Sigmoid colon (tissue), 7 donors: Measurements from ENCODE around the gene LRP8. TPM values are rescaled to one million over a fixed set of nuclear protein-coding genes. Genes with fewer than 3 reads are reported as not detected.
A peak's percentile ranks its signal among the peaks of the same experiment; 100 is the strongest.

Experiments used
- DNase-seq: peaks from one replicate; pipeline ENCODE4 v3.0.0-alpha.2; 2019
- H3K27ac ChIP-seq, 4 donors: fragments of 200-600 bp; sonication (generic); one replicate each; pipeline ENCODE4 v1.5.1; 2016 to 2019; ENCODE audit warnings: mild to moderate bottlenecking in 1 of 4
- H3K27me3 ChIP-seq, 3 donors: fragments of 200-600 bp; sonication (generic); one replicate each; pipeline ENCODE4 v1.5.1; 2019; ENCODE audit warnings: mild to moderate bottlenecking in 1 of 3
- H3K36me3 ChIP-seq, 4 donors: fragments of 200-600 bp; sonication (generic); one replicate each; pipeline ENCODE4 v1.5.1; 2016 to 2019
- H3K4me1 ChIP-seq, 4 donors: fragments of 200-600 bp; sonication (generic); one replicate each; pipeline ENCODE4 v1.5.1; 2017 to 2019
- H3K4me3 ChIP-seq, 4 donors: fragments of 200-600 bp; sonication (generic); one replicate each; pipeline ENCODE4 v1.5.1; 2017 to 2019; ENCODE audit warnings: mild to moderate bottlenecking in 2 of 4, moderate library complexity in 1 of 4
- H3K9me3 ChIP-seq, 4 donors: fragments of 200-600 bp in 3 of 4; sonication (generic) in 3 of 4; one replicate each; pipeline versions ENCODE4 v1.5.1 to v1.6.1; 2013 to 2019
- CTCF ChIP-seq, 4 experiments: fragments of 450-650 bp in 3 of 4; fragments of 200-600 bp in 1 of 4; IDR thresholded peaks; one replicate each; pipeline ENCODE4 v1.5.1; 2016 to 2019; ENCODE audit warnings: antibody characterized with exemption in 4 of 4, mild to moderate bottlenecking in 3 of 4, moderate library complexity in 2 of 4
- EP300 ChIP-seq, 4 donors: sonication (generic); formaldehyde crosslinking; IDR thresholded peaks; one replicate each; pipeline ENCODE4 v1.6.1; 2017; ENCODE audit warnings: antibody characterized with exemption in 4 of 4
- POLR2A ChIP-seq, 2 donors: fragments of 450-650 bp; IDR thresholded peaks; one replicate each; pipeline ENCODE4 v1.6.1; 2016; ENCODE audit warnings: antibody characterized with exemption in 2 of 2, mild to moderate bottlenecking in 2 of 2, moderate library complexity in 2 of 2
- POLR2AphosphoS5 ChIP-seq, 4 donors: sonication (generic); formaldehyde crosslinking; IDR thresholded peaks; one replicate each; pipeline ENCODE4 v1.6.1; 2017; ENCODE audit warnings: antibody characterized with exemption in 4 of 4
- WGBS, 2 donors: extraction: QIAGEN DNeasy Blood & Tissue Kit; methylation state at CpG; one replicate each; pipeline ENCODE4 v1.1.7; 2013; 5-methylcytosine and 5-hydroxymethylcytosine counted together
- intact Hi-C: fragments of 100-400 bp; cut with DNase I; formaldehyde crosslinking; loops from one replicate; pipeline ENCODE4 v1.15.1; 2023
- polyA plus RNA-seq, 3 donors: library from polyadenylated mRNA; stranded (reverse); fragments of 200-250 nt; gene quantifications; one replicate each; pipeline ENCODE4 v1.2.3, GENCODE V29; 2013
- total RNA-seq, 4 donors: library from RNA; depleted of rRNA; stranded (reverse); fragments of >200 nt; gene quantifications; one replicate each; pipeline ENCODE4 v1.1.0, GENCODE V29; 2016
- donor health status: healthy with polysubstance abuse.
- donor health status: Bipolar disorder and iron deficiency.
- donor health status: healthy.

The LRP8 gene
- total and polyA plus RNA-seq, 7 donors, result 0.69 to 7.8 (median 1.2) TPM

GRCh38 chr1:53335661-53336060 lies 7.8 kb upstream of the LRP8 start:
- TF ChIP-seq CTCF (IDR thresholded peaks at IDR 0.05) (no peak), POLR2A (IDR thresholded peaks at IDR 0.05) (no peak)
- Histone ChIP-seq H3K9me3 (no peaks in the 10 kb centered on the region), H3K4me3 (no peak overlapping the region), H3K27ac (no peak overlapping the region), H3K36me3 (no peaks in the 10 kb centered on the region), H3K4me1 (no peaks in the 10 kb centered on the region), H3K27me3 (no peaks in the 10 kb centered on the region)
- 96 to 100% methylated on average over 1 of the region's 1 CpG for WGBS, 2 donors
- DNase-seq, result no peak
- intact Hi-C loops, result no loop called here

- H3K27ac ChIP-seq, result no peak overlapping the region
- H3K4me3 ChIP-seq, result no peak overlapping the region
- 61 to 74% methylated on average over 9 of the region's 9 CpGs for WGBS, 2 donors
- no peaks in the 10 kb centered on the region for H3K36me3 ChIP-seq
- no peaks in the 10 kb centered on the region for H3K27me3 ChIP-seq
- no peaks in the 10 kb centered on the region for H3K4me1 ChIP-seq
- TF ChIP-seq POLR2A (IDR thresholded peaks at IDR 0.05) (no peak), CTCF (IDR thresholded peaks at IDR 0.05) (no peak), POLR2AphosphoS5 (IDR thresholded peaks at IDR 0.05) (no peak), EP300 (IDR thresholded peaks at IDR 0.05) (no peak)
- intact Hi-C loops, result no loop called here
- H3K9me3 ChIP-seq, result no peaks in the 10 kb centered on the region
- DNase-seq, result no peak
Observed at GRCh38 chr1:53334781-53335180, 6.9 kb upstream of the LRP8 start.

- H3K27ac ChIP-seq, result no peak overlapping the region
- H3K4me1 ChIP-seq, result no peaks in the 10 kb centered on the region
- H3K4me3 ChIP-seq, result no peak overlapping the region
- DNase-seq, result peak; percentile 36
- no peaks in the 10 kb centered on the region for H3K36me3 ChIP-seq
- intact Hi-C loops, result no loop called here
- WGBS, 2 donors, result 92 to 94% methylated on average over 2 of the region's 2 CpGs
- H3K9me3 ChIP-seq, result no peaks in the 10 kb centered on the region
- no peaks in the 10 kb centered on the region for H3K27me3 ChIP-seq
- no peak for TF ChIP-seq POLR2A (IDR thresholded peaks at IDR 0.05)
- TF ChIP-seq CTCF (IDR thresholded peaks at IDR 0.05), result no peak
- no peak for TF ChIP-seq POLR2AphosphoS5 (IDR thresholded peaks at IDR 0.05)
- no peak for TF ChIP-seq EP300 (IDR thresholded peaks at IDR 0.05)
Observed at GRCh38 chr1:53334312-53334711, 6.4 kb upstream of the LRP8 start.

GRCh38 chr1:53332833-53333232 lies 5.0 kb upstream of the LRP8 start:
- H3K9me3 ChIP-seq, result no peaks in the 10 kb centered on the region
- no peak overlapping the region for H3K4me3 ChIP-seq
- peak; percentile 37 for DNase-seq
- TF ChIP-seq POLR2A (IDR thresholded peaks at IDR 0.05) (no peak), CTCF (IDR thresholded peaks at IDR 0.05) (no peak), POLR2AphosphoS5 (IDR thresholded peaks at IDR 0.05) (no peak), EP300 (IDR thresholded peaks at IDR 0.05) (no peak)
- H3K27ac ChIP-seq, result no peak overlapping the region
- intact Hi-C loops, result no loop called here
- no peaks in the 10 kb centered on the region for H3K36me3 ChIP-seq
- H3K27me3 ChIP-seq, result no peaks in the 10 kb centered on the region
- peaks cover 0 to 5% (median 2%) of the 10 kb centered on the region in 4 donors for H3K4me1 ChIP-seq
- 83 to 89% methylated on average over 3 of the region's 3 CpGs for WGBS, 2 donors

- Histone ChIP-seq H3K36me3 (no peaks in the 10 kb centered on the region), H3K4me1 (peaks cover 0 to 9% (median 7%) of the 10 kb centered on the region in 4 donors), H3K27ac (no peak overlapping the region), H3K27me3 (no peaks in the 10 kb centered on the region), H3K9me3 (no peaks in the 10 kb centered on the region), H3K4me3 (no peak overlapping the region)
- 84 to 89% methylated on average over 3 of the region's 3 CpGs for WGBS, 2 donors
- intact Hi-C loops, result no loop called here
- peak; percentile 19 for DNase-seq
- no peak for TF ChIP-seq EP300 (IDR thresholded peaks at IDR 0.05)
- TF ChIP-seq POLR2A (IDR thresholded peaks at IDR 0.05), result no peak
- TF ChIP-seq POLR2AphosphoS5 (IDR thresholded peaks at IDR 0.05), result no peak
- no peak for TF ChIP-seq CTCF (IDR thresholded peaks at IDR 0.05)
Observed at GRCh38 chr1:53332186-53332564, 4.3 kb upstream of the LRP8 start.
